HepG2 (cell line): ENCODE data around the gene CBX5. TPM values are rescaled to one million over a fixed set of nuclear protein-coding genes. Genes with fewer than 3 reads are reported as not detected.
A peak's percentile ranks its signal among the peaks of the same experiment; 100 is the strongest.

Source experiments
- ASH2L ChIP-seq: fragments of 300-600, 200-600 bp; sonication (generic); IDR thresholded peaks from 2 replicates; pipeline ENCODE4 v1.7.0; 2017; ENCODE audit warnings: low read depth, mild to moderate bottlenecking, moderate library complexity, mixed read lengths, low read length; ENCODE audit not compliant: insufficient read length
- LBX2 ChIP-seq: sonication (generic); formaldehyde crosslinking; IDR thresholded peaks from 2 replicates; pipeline ENCODE4 v1.5.0; 2020; ENCODE audit warnings: missing genetic modification reagents, mild to moderate bottlenecking, borderline replicate concordance
- NCOR1 ChIP-seq: fragments of 200-600 bp; sonication (generic); IDR thresholded peaks from 2 replicates; pipeline ENCODE4 v1.7.0; 2017; ENCODE audit warnings: antibody characterized with exemption, low read length, borderline replicate concordance
- RXRB ChIP-seq: IDR thresholded peaks from 2 replicates; pipeline ENCODE4 v1.6.1; 2016; ENCODE audit warnings: borderline replicate concordance, missing genetic modification reagents, missing compliant biosample characterization
- ZBTB10 ChIP-seq: sonication (generic); formaldehyde crosslinking; IDR thresholded peaks from 2 replicates; pipeline ENCODE4 v1.4.0; 2020; ENCODE audit warnings: missing genetic modification reagents, borderline replicate concordance
- ZFP36L2 ChIP-seq: sonication (generic); formaldehyde crosslinking; IDR thresholded peaks from 2 replicates; pipeline ENCODE4 v1.4.0; 2020; ENCODE audit warnings: missing genetic modification reagents
- ZNF33B ChIP-seq: sonication (generic); formaldehyde crosslinking; IDR thresholded peaks from 2 replicates; pipeline ENCODE4 v1.5.1; 2020; ENCODE audit warnings: mild to moderate bottlenecking, missing genetic modification reagents
- ZNF614 ChIP-seq: IDR thresholded peaks from 2 replicates; pipeline ENCODE4 v1.6.1; 2018; ENCODE audit warnings: missing biosample characterization, missing genetic modification reagents, inconsistent platforms, borderline replicate concordance
- ZNF772 ChIP-seq: sonication (generic); formaldehyde crosslinking; IDR thresholded peaks from 2 replicates; pipeline ENCODE4 v1.5.0; 2020; ENCODE audit warnings: mild to moderate bottlenecking, missing genetic modification reagents
- ZNF781 ChIP-seq: sonication (generic); formaldehyde crosslinking; IDR thresholded peaks from 2 replicates; pipeline ENCODE4 v1.5.1; 2020; ENCODE audit warnings: borderline replicate concordance, mild to moderate bottlenecking, missing genetic modification reagents; ENCODE audit errors: not compliant biosample characterization
- polyA plus RNA-seq, 8 experiments: library from polyadenylated mRNA; depleted of rRNA in 3 of 8; stranded (reverse) in 7 of 8; unstranded in 1 of 8; fragments of >200 nt; fragmentation: Illumina TruSeq in 4 of 8; extraction: Trizol in 4 of 8; gene quantifications; 2 replicates each; pipeline versions ENCODE4 v1.2.1 to v1.2.3, GENCODE V29; 2011 to 2016; ENCODE audit warnings: low read depth in 4 of 8, missing spikeins in 1 of 8, mixed read lengths in 1 of 8; ENCODE audit not compliant: insufficient read depth in 1 of 8
- total RNA-seq, 5 experiments: library from RNA; depleted of rRNA; stranded (reverse); fragments of >200 nt; fragmentation: Illumina TruSeq; extraction: Trizol; gene quantifications; 2 replicates each; pipeline ENCODE4 v1.2.3, GENCODE V29; 2016; ENCODE audit warnings: low read depth in 1 of 5
- TF ChIP-seq, protein P1 (sequence below): sonication (generic); formaldehyde crosslinking; IDR thresholded peaks from 2 replicates; pipeline ENCODE4 v1.5.0; 2020; ENCODE audit warnings: mild to moderate bottlenecking, missing genetic modification reagents, borderline replicate concordance
- TF ChIP-seq, protein P2 (sequence below): sonication (generic); formaldehyde crosslinking; IDR thresholded peaks from 2 replicates; pipeline ENCODE4 v1.9.0; 2021; ENCODE audit warnings: mild to moderate bottlenecking, missing genetic modification reagents

CBX5 gene
- total and polyA plus RNA-seq, 2 of the 13 experiments (the other 11 are each of a cell fraction or from before 2014, with no cell fraction given), result 16.0 to 22.2 TPM

DNA sequence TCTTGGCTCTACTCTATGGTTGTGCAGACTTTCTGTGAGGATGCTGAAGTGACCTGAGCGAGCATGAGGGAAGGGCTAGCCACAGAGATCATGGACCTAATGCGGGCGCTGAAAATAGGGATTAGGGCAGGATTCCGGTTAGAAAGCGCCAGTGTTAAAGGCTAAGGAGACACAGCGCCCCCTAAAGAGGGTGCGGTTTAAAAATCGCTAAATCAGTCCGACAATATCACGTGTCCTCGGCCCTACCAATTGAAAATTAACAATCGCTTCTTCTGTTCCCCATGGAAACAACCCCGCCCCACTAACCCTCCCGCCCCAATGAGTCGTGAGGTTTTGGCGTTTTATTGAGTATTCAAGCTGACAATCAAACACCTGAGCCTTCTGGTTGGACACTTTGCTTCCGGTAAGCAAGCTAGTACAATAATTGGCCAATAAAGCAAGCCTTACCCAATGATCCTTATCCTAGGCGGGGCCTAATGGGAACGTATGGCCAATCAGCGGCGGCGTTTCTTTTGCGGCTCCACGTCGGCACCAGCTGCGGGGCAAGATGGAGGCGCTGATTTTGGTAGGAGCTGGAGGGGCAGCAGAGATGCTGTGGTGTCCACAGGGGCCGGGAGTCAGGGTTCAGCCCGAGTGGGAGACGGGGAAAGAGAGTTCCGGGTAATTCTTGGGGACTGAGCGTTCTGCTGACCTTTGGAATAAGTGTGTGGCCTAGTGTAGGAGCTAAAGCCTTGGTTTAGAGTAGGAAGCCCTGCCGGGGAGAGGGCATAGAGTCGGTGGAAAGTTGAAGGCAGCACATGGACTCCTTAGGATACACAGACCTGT, 44.9 kb upstream of the CBX5 start, which contains the start of gene COPZ1 (continued):
- TF ChIP-seq, protein P1, sequence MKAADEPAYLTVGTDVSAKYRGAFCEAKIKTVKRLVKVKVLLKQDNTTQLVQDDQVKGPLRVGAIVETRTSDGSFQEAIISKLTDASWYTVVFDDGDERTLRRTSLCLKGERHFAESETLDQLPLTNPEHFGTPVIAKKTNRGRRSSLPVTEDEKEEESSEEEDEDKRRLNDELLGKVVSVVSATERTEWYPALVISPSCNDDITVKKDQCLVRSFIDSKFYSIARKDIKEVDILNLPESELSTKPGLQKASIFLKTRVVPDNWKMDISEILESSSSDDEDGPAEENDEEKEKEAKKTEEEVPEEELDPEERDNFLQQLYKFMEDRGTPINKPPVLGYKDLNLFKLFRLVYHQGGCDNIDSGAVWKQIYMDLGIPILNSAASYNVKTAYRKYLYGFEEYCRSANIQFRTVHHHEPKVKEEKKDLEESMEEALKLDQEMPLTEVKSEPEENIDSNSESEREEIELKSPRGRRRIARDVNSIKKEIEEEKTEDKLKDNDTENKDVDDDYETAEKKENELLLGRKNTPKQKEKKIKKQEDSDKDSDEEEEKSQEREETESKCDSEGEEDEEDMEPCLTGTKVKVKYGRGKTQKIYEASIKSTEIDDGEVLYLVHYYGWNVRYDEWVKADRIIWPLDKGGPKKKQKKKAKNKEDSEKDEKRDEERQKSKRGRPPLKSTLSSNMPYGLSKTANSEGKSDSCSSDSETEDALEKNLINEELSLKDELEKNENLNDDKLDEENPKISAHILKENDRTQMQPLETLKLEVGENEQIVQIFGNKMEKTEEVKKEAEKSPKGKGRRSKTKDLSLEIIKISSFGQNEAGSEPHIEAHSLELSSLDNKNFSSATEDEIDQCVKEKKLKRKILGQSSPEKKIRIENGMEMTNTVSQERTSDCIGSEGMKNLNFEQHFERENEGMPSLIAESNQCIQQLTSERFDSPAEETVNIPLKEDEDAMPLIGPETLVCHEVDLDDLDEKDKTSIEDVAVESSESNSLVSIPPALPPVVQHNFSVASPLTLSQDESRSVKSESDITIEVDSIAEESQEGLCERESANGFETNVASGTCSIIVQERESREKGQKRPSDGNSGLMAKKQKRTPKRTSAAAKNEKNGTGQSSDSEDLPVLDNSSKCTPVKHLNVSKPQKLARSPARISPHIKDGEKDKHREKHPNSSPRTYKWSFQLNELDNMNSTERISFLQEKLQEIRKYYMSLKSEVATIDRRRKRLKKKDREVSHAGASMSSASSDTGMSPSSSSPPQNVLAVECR (CRISPR knock-in tag), result peak; percentile 78; the same call in 1 of the 2 replicates
- TF ChIP-seq ASH2L, result peak; percentile 89
- no peak for TF ChIP-seq ZFP36L2 (CRISPR knock-in tag)
- TF ChIP-seq ZNF614 (CRISPR knock-in tag), result 0 out of 2 replicates have a peak, but pooled peaks have one; percentile 16
- TF ChIP-seq LBX2 (CRISPR knock-in tag), result no peak
- TF ChIP-seq NCOR1, result peak; percentile 27; the same call in 1 of the 2 replicates
- peak; percentile 48; the same call in 1 of the 2 replicates for TF ChIP-seq ZNF33B (CRISPR knock-in tag)
- TF ChIP-seq ZNF781 (CRISPR knock-in tag), result peak; percentile 62
- TF ChIP-seq RXRB, result peak; percentile 44; the same call in 1 of the 2 replicates
- peak; percentile 41; the same call in 1 of the 2 replicates for TF ChIP-seq ZNF772 (CRISPR knock-in tag)
- no peak for TF ChIP-seq ZBTB10 (CRISPR knock-in tag)
- TF ChIP-seq, protein P2, sequence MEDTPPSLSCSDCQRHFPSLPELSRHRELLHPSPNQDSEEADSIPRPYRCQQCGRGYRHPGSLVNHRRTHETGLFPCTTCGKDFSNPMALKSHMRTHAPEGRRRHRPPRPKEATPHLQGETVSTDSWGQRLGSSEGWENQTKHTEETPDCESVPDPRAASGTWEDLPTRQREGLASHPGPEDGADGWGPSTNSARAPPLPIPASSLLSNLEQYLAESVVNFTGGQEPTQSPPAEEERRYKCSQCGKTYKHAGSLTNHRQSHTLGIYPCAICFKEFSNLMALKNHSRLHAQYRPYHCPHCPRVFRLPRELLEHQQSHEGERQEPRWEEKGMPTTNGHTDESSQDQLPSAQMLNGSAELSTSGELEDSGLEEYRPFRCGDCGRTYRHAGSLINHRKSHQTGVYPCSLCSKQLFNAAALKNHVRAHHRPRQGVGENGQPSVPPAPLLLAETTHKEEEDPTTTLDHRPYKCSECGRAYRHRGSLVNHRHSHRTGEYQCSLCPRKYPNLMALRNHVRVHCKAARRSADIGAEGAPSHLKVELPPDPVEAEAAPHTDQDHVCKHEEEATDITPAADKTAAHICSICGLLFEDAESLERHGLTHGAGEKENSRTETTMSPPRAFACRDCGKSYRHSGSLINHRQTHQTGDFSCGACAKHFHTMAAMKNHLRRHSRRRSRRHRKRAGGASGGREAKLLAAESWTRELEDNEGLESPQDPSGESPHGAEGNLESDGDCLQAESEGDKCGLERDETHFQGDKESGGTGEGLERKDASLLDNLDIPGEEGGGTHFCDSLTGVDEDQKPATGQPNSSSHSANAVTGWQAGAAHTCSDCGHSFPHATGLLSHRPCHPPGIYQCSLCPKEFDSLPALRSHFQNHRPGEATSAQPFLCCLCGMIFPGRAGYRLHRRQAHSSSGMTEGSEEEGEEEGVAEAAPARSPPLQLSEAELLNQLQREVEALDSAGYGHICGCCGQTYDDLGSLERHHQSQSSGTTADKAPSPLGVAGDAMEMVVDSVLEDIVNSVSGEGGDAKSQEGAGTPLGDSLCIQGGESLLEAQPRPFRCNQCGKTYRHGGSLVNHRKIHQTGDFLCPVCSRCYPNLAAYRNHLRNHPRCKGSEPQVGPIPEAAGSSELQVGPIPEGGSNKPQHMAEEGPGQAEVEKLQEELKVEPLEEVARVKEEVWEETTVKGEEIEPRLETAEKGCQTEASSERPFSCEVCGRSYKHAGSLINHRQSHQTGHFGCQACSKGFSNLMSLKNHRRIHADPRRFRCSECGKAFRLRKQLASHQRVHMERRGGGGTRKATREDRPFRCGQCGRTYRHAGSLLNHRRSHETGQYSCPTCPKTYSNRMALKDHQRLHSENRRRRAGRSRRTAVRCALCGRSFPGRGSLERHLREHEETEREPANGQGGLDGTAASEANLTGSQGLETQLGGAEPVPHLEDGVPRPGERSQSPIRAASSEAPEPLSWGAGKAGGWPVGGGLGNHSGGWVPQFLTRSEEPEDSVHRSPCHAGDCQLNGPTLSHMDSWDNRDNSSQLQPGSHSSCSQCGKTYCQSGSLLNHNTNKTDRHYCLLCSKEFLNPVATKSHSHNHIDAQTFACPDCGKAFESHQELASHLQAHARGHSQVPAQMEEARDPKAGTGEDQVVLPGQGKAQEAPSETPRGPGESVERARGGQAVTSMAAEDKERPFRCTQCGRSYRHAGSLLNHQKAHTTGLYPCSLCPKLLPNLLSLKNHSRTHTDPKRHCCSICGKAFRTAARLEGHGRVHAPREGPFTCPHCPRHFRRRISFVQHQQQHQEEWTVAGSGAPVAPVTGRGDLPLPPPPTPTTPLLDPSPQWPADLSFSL (CRISPR knock-in tag), result no peak
